Right lung (tissue), 10 donors: ENCODE results near the gene UBE4A. TPM values are rescaled to one million over a fixed set of nuclear protein-coding genes. Genes with fewer than 3 reads are reported as not detected.
A peak's percentile ranks its signal among the peaks of the same experiment; 100 is the strongest.

Experiments
- DNase-seq, 2 donors: peaks; one replicate each; pipeline ENCODE4 v3.0.0-alpha.2; 2013
- long read RNA-seq, 8 donors: transcript quantifications; one replicate each; lab custom pipeline, GENCODE V29; 2026
- polyA plus RNA-seq, 5 donors: library from polyadenylated mRNA; unstranded; fragments of 120-200 nt; gene quantifications; one replicate each; pipeline versions ENCODE4 v1.2.1 to v1.2.3, GENCODE V29; 2013; ENCODE audit warnings: inconsistent platforms in 1 of 5, low replicate concordance in 1 of 5; ENCODE audit not compliant: insufficient read length in 5 of 5, insufficient read depth in 1 of 5

UBE4A gene
- 10 to 100 TPM; 29.6 to 47.8 (median 44.1) TPM for polyA plus RNA-seq
- long read RNA-seq, donor 1, full-length matches to known transcripts: 2 of 10 reads
- long read RNA-seq, donor 1, partial matches to known transcripts: 8 of 10 reads
- long read RNA-seq, donor 1, other reads (novel, unspliced or antisense): 0 of 10 reads
- long read RNA-seq, donor 2, full-length matches to known transcripts: 2 of 2 reads
- long read RNA-seq, donor 2, partial matches to known transcripts: 0 of 2 reads
- long read RNA-seq, donor 2, other reads (novel, unspliced or antisense): 0 of 2 reads
- long read RNA-seq, donor 3, full-length matches to known transcripts: 1 of 1 reads
- long read RNA-seq, donor 3, partial matches to known transcripts: 0 of 1 reads
- long read RNA-seq, donor 3, other reads (novel, unspliced or antisense): 0 of 1 reads
- long read RNA-seq, donor 4, full-length matches to known transcripts: 1 of 20 reads
- long read RNA-seq, donor 4, partial matches to known transcripts: 19 of 20 reads
- long read RNA-seq, donor 4, other reads (novel, unspliced or antisense): 0 of 20 reads
- long read RNA-seq, donor 5, partial matches to known transcripts: 13 of 13 reads
- long read RNA-seq, donor 5, other reads (novel, unspliced or antisense): 0 of 13 reads
- long read RNA-seq, donor 6, full-length matches to known transcripts: 1 of 11 reads
- long read RNA-seq, donor 6, partial matches to known transcripts: 10 of 11 reads
- long read RNA-seq, donor 6, other reads (novel, unspliced or antisense): 0 of 11 reads
- long read RNA-seq, donor 7, full-length matches to known transcripts: 3 of 52 reads
- long read RNA-seq, donor 7, partial matches to known transcripts: 49 of 52 reads
- long read RNA-seq, donor 7, other reads (novel, unspliced or antisense): 0 of 52 reads
- long read RNA-seq, donor 8: 0 reads

GRCh38 chr11:118359295-118359958, at the start of gene UBE4A:
Gene UBE4A (plus strand): TSS chr11:118359600. CDS start chr11:118365081, 5,481 bp downstream.
- peak; percentile 90 to 91 for DNase-seq

GRCh38 chr11:118310271-118310670, 49.1 kb upstream of the UBE4A start:
- DNase-seq: no peak

DNA sequence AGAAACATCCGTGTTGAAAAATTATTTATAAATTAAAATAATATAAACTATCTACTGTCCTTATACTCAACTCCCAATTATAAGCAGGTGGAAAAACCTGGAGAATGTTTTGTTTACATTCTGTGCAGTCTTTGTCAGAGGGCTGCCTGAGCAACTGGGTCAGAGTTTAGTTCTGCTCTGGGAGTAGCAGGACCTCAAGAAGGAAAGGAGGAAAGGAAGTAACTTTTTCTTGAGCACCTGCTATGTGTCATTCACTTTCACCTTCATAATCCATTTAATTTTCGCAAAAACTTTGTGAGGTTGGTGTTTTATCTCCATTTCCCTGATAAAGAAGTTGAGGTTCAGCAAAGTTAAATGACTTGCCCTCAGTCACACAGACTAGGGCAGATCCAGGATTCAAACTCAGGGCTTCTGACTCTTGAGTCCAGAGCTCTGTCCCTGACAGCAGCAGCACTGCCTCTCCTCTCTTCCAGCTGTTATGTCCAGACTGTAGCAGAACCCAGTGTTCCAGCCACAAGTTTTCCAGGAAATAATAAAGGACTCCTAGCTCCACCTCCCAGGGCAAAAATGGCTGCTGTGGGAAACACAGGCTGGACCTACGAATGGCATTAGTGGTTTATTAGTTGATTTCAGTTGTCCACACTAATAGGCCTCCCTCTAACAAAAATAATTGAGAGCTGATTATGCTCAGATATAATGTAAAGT, 48.5 kb upstream of the UBE4A start:
- no peak for DNase-seq

GRCh38 chr11:118311518-118311917, 47.9 kb upstream of the UBE4A start:
- DNase-seq: no peak

DNA sequence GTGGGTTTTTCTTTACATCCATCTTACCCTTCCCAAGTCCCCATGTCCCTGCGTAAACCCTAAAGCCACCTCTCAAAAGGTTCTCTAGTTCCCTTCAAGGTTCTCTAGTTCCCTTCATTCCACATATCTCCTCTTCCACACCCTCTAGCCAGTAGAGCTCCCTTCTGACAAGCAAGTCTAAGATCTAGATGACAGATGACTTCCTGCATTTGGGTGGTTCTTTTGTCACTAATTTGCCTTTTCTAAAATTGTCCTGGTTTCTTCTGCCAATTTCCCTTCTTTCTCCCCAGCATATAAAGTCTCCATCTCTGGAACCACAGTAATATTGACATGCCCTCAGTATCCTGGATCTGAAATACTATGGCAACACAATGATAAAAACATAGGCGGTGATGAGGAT, 47.1 kb upstream of the UBE4A start:
- no peak for DNase-seq

GRCh38 chr11:118313242-118313641, 46.2 kb upstream of the UBE4A start:
- no peak for DNase-seq

- DNase-seq: no peak
Measured at GRCh38 chr11:118314988-118315411, 44.4 kb upstream of the UBE4A start.

GRCh38 chr11:118318124-118318523, 41.3 kb upstream of the UBE4A start:
- no peak for DNase-seq

GRCh38 chr11:118318581-118319336, 40.6 kb upstream of the UBE4A start:
- no peak for DNase-seq

DNA sequence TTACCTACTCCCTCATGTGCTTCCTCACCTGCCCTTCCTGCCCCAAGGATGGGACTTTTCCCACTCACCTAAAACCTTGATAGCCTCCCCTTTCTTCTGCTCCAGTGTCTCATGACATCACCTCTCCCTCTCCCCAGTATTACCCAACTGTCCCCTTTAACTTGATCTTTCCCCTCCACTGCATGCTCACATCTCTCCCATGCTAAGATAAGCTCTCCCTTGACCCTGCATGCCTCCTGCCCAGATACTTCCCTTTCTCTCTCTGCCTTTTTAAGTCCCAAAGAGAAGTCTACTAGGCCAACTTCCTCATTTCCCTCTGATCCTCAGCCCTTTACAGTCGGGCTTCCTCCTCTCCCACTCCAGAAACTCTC, 40.1 kb upstream of the UBE4A start:
- DNase-seq: no peak

- no peak for DNase-seq
Measured at GRCh38 chr11:118320515-118320914, 38.9 kb upstream of the UBE4A start.

- no peak for DNase-seq
Measured at GRCh38 chr11:118321386-118322082, 37.9 kb upstream of the UBE4A start.

- DNase-seq: no peak
Measured at GRCh38 chr11:118322721-118323120, 36.7 kb upstream of the UBE4A start.

DNA sequence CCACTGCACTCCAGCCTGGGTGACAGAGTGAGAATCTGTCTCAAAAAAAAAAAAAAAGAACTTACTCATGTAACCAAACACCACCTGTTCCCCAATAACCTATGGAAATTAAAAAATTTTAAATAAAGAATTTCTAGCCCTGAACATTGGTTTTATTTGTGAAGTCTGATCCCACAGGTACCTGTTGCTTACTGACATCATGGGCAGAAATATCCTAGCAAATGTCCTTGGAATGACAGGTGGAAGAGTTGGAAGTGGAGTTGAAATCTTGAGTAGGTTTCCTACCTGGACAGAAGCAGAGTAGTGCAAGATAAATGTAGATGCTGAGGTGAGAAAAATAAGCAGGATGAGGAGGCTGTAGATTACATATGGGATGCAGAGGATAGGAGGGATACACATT, 34.1 kb upstream of the UBE4A start:
- no peak for DNase-seq

- DNase-seq: no peak
Measured at GRCh38 chr11:118328745-118329144, 30.7 kb upstream of the UBE4A start.

GRCh38 chr11:118334745-118335144, 24.7 kb upstream of the UBE4A start:
- no peak for DNase-seq

- DNase-seq: no peak
Measured at GRCh38 chr11:118338637-118339061, 20.8 kb upstream of the UBE4A start.

DNA sequence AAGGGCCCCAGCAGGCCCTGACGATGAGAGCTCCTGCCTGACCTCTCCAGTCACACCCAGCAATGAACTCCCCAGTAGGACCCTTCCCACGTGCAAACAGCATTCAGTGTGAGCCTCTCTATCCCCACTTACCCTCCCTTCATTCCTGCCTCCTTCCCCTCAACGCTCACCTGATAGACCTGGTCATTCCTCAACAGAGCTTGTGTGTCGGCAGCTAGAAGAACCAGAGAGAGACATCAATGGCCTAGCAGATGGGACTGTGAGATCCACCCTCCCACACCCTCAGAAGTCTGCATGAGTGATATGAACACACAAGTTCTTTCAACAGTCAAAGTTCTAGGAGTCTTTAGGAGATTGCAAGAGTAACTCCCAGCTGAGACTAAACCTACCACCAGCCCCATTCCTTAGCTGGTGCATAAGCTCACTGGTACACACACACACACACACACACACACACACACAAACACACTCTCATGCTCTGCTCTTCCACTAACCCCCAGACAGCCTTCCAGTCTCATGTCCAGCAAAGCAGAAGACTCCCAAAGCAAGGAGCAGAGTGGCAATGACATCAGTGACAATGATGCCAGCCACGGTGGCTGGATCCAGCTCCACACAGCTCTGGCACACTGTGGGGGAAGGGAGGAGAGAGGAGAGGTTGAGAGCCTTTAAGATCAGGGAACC, 20.0 kb upstream of the UBE4A start:
- no peak for DNase-seq

DNA sequence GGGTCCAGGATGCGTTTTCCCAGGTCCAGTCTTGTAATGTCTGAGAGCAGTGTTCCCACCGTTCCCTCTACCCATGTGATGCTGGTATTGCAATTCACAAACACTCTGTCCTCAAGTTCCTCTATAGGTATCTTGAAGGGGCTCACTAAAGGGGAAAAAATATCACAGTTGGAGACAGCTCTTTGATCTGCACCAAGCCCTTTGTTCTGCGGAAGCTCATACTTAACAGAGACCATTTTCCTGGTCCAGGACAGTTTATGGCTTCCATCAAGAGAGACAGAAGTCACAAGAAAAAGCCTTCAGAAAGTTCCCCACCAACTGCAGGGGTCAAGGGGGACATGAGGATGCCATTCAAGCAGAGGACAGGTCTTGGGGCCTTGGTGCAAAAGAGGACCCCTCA, 19.0 kb upstream of the UBE4A start:
- DNase-seq: no peak
